ENCODE measurements around the gene EFNA4.

- TF ChIP-seq CTCF (optimal IDR thresholded peaks at IDR 0.05 in 1 of 3, IDR thresholded peaks at IDR 0.05 in 1 of 3, conservative IDR thresholded peaks at IDR 0.05 in 1 of 3; ENCODE audit: extremely low read depth in 1 of 3, insufficient read depth in 2 of 3, low read length in 3 of 3): no peak
- no peak for TF ChIP-seq EZH2 (IDR thresholded peaks at IDR 0.05; ENCODE audit: low read length)
Measured at GRCh38 chr1:155068599-155068998, 5.1 kb downstream of the EFNA4 start.

Data from keratinocyte (primary cell).